Spleen (tissue), 11 donors: ENCODE data around the gene KDM4E. TPM values are rescaled to one million over a fixed set of nuclear protein-coding genes. Genes with fewer than 3 reads are reported as not detected.

Source experiments
- DNase-seq: peaks from one replicate; pipeline ENCODE4 v3.0.0-alpha.2; 2020
- H3K27ac ChIP-seq, 8 donors: fragments of 200-600 bp; sonication (generic) in 7 of 8; 1 replicate in 4 of 8; 2 replicates in 4 of 8; pipeline versions ENCODE4 v1.5.0 to v1.8.0; 2016 to 2021; ENCODE audit warnings: inconsistent platforms in 4 of 8, mild to moderate bottlenecking in 4 of 8, moderate library complexity in 1 of 8
- H3K27me3 ChIP-seq, 7 donors: fragments of 200-600 bp; sonication (generic) in 6 of 7; replicated peaks in 1 of 7; 1 replicate in 4 of 7; 2 replicates in 3 of 7; pipeline versions ENCODE4 v1.5.0 to v1.8.0; 2016 to 2021; ENCODE audit warnings: inconsistent platforms in 3 of 7, mild to moderate bottlenecking in 1 of 7
- H3K36me3 ChIP-seq, 6 donors: fragments of 200-600 bp; sonication (generic) in 5 of 6; 1 replicate in 4 of 6; 2 replicates in 2 of 6; pipeline versions ENCODE4 v1.5.0 to v1.8.0; 2016 to 2021; ENCODE audit warnings: inconsistent platforms in 2 of 6
- H3K4me1 ChIP-seq, 6 donors: fragments of 200-600 bp; sonication (generic) in 5 of 6; 1 replicate in 3 of 6; 2 replicates in 3 of 6; pipeline versions ENCODE4 v1.5.0 to v1.8.0; 2016 to 2021; ENCODE audit warnings: inconsistent platforms in 3 of 6
- H3K4me3 ChIP-seq, 8 donors: fragments of 200-600 bp; sonication (generic) in 7 of 8; 1 replicate in 4 of 8; 2 replicates in 4 of 8; pipeline versions ENCODE4 v1.5.0 to v1.8.0; 2016 to 2021; ENCODE audit warnings: inconsistent platforms in 4 of 8, mild to moderate bottlenecking in 4 of 8, moderate library complexity in 2 of 8
- H3K9me3 ChIP-seq, 8 donors: fragments of 200-600 bp; sonication (generic) in 7 of 8; 1 replicate in 4 of 8; 2 replicates in 4 of 8; pipeline versions ENCODE4 v1.5.0 to v1.8.0; 2016 to 2021; ENCODE audit warnings: inconsistent platforms in 4 of 8
- POLR2A ChIP-seq, 3 donors: fragments of 450-650 bp; IDR thresholded peaks; one replicate each; pipeline ENCODE4 v1.5.1; 2017; ENCODE audit warnings: antibody characterized with exemption in 3 of 3, mild to moderate bottlenecking in 1 of 3
- POLR2AphosphoS5 ChIP-seq, 3 donors: sonication (generic); formaldehyde crosslinking; IDR thresholded peaks; one replicate each; pipeline ENCODE4 v1.5.1; 2017; ENCODE audit warnings: antibody characterized with exemption in 3 of 3
- WGBS, 5 donors: extraction: QIAGEN DNeasy Blood & Tissue Kit in 3 of 5; methylation state at CpG; one replicate each; pipeline versions ENCODE4 v1.1.5 to v1.1.7; 2013 to 2018; 5-methylcytosine and 5-hydroxymethylcytosine counted together
- intact Hi-C: fragments of 100-400 bp; cut with DNase I; formaldehyde crosslinking; loops from one replicate; pipeline ENCODE4 v1.15.0; 2023; ENCODE audit warnings: low total_unique reads
- polyA plus RNA-seq, 3 donors: library from polyadenylated mRNA; stranded (reverse); fragments of 200-250 nt; gene quantifications; one replicate each; pipeline ENCODE4 v1.2.1, GENCODE V29; 2013
- total RNA-seq, 7 donors: library from RNA; depleted of rRNA in 3 of 7; stranded (reverse); fragments of >200 nt in 3 of 7; fragmentation: NEBNext Ultra II Directional in 4 of 7; extraction: Animal tissue kit (Norgen Biotek cat#: 25700) in 4 of 7; gene quantifications; one replicate each; pipeline versions ENCODE4 v1.1.0 to v1.2.1, GENCODE V29; 2016 to 2021
- TF ChIP-seq, protein P1 (sequence below), 11 experiments: fragments of 200-600 bp in 7 of 11; fragments of 450-650 bp in 4 of 11; sonication (generic) in 4 of 11; IDR thresholded peaks in 8 of 11; conservative IDR thresholded peaks in 3 of 11; 1 replicate in 7 of 11; 2 replicates in 4 of 11; pipeline versions ENCODE4 v1.4.0 to v1.8.0; 2016 to 2021; ENCODE audit warnings: antibody characterized with exemption in 11 of 11, inconsistent platforms in 4 of 11, mild to moderate bottlenecking in 1 of 11
- donor health status: healthy with polysubstance abuse.
- donor health status: DM: no; HTN: no; CAD: no; lungs with moderate emphysema.
- donor health status: DM: no; HTN: no; CAD: no.
- donor health status: Bipolar disorder and iron deficiency.
- donor health status: healthy.
- donor health status: DM: no; HTN: no; CAD: no.
- donor health status: DM: yes; HTN: yes; CAD: no.

Gene KDM4E
- total and polyA plus RNA-seq, 10 donors = not detected

DNA sequence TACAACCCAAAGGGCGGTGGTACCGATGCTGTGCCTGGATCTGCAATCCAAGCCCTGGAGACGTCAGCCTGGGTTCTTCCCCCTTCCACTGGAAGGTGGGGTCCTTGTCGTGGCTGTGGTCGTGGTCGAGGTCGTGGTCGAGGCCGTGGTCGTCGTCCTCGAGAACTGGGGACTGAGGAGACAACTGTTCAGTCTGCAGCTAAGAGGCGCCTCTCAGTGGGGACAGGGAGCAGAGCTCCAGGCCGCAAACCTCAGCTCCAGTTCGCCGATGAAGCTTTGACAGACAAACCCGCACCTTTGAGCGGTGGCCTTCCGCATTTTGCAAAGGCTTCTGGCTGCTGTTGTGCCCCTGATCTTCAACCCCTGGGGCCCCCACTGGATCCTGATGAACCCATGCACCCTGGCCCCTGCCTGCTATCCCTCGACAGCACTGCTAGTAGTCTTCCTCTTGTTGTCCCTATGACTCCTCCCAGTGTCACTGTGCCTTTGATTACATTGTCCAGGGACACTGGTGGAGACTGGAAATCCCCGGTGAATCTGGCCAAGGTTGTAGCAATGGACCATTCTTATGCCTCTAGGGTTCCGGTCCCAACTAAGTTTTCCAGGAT is 25.6 kb downstream of the KDM4E start:
- 81 to 85% (median 84%) methylated on average over 17 to 22 of the region's 22 CpGs for WGBS, 5 donors
- no peaks in the 10 kb centered on the region for H3K36me3 ChIP-seq
- DNase-seq = no peak
- H3K27me3 ChIP-seq = peaks cover 0 to 16% (median 0%) of the 10 kb centered on the region in 7 donors
- no peak for TF ChIP-seq POLR2AphosphoS5 (IDR thresholded peaks at IDR 0.05)
- no peak overlapping the region for H3K27ac ChIP-seq
- no peaks in the 10 kb centered on the region for H3K4me1 ChIP-seq
- intact Hi-C loops = no loop called here
- H3K9me3 ChIP-seq = no peaks in the 10 kb centered on the region
- no peak overlapping the region for H3K4me3 ChIP-seq

DNA sequence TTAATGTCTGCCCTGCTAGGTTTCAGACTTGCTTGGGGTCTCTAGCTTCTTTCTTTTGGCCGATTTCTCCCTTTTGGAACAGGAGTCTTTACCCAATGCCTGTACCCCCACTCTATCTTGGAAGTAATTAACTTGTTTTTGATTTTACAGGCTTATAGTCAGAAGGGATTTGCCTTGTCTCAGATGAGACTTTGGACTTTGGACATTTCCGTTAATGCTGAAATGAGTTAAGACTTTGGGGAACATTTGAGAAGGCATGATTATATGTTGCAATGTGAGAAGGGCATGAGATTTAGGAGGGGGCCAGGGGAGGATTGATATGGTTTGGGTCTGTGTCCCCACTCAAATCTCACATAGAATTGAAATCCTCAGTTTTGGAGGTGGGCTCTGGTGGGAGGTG is 29.3 kb downstream of the KDM4E start:
- TF ChIP-seq POLR2AphosphoS5 (IDR thresholded peaks at IDR 0.05) = no peak
- TF ChIP-seq, protein P1, sequence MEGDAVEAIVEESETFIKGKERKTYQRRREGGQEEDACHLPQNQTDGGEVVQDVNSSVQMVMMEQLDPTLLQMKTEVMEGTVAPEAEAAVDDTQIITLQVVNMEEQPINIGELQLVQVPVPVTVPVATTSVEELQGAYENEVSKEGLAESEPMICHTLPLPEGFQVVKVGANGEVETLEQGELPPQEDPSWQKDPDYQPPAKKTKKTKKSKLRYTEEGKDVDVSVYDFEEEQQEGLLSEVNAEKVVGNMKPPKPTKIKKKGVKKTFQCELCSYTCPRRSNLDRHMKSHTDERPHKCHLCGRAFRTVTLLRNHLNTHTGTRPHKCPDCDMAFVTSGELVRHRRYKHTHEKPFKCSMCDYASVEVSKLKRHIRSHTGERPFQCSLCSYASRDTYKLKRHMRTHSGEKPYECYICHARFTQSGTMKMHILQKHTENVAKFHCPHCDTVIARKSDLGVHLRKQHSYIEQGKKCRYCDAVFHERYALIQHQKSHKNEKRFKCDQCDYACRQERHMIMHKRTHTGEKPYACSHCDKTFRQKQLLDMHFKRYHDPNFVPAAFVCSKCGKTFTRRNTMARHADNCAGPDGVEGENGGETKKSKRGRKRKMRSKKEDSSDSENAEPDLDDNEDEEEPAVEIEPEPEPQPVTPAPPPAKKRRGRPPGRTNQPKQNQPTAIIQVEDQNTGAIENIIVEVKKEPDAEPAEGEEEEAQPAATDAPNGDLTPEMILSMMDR (IDR thresholded peaks at IDR 0.05 in 8 of 11, conservative IDR thresholded peaks at IDR 0.05 in 3 of 11) = no peak
- TF ChIP-seq POLR2A (IDR thresholded peaks at IDR 0.05) = no peak
- no peaks in the 10 kb centered on the region for H3K36me3 ChIP-seq
- H3K27me3 ChIP-seq = peaks cover 0 to 14% (median 0%) of the 10 kb centered on the region in 7 donors
- no peak overlapping the region for H3K27ac ChIP-seq
- no peaks in the 10 kb centered on the region for H3K4me1 ChIP-seq
- intact Hi-C loops = no loop called here
- no peak overlapping the region for H3K4me3 ChIP-seq
- 80 to 95% (median 89%) methylated on average over 2 of the region's 2 CpGs for WGBS, 5 donors
- no peaks in the 10 kb centered on the region for H3K9me3 ChIP-seq
- DNase-seq = no peak

DNA sequence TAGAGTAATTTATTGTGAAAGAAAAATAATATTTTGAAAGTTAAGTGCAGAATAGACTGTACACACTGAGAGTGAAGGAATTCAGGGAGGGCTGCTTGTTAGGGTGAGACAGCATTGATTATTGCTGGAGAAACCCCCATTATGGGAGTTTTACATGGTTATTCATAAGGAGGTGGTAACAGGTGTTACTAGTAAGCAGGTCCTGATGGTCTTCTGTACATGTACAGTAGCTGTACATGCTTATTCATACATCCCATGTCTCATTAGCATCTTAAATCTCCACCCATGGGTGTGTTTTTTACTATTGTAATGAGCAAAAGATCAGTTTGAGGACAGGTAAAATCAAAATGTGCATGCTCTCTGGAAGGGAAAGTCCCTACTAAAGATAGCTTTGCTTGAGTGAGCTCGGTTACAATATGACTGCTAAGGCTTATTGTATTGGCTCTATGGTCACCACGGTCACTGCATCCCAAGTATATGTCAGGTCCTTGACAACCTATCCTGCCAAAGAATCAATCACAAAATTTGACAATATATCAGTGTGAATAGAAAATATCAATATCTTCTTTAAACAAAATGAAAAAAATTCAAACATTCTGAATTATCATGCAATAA is 30.3 kb downstream of the KDM4E start:
- Histone ChIP-seq H3K27me3 (peaks cover 0 to 8% (median 0%) of the 10 kb centered on the region in 7 donors), H3K4me1 (no peaks in the 10 kb centered on the region), H3K4me3 (no peak overlapping the region), H3K36me3 (no peaks in the 10 kb centered on the region), H3K9me3 (no peaks in the 10 kb centered on the region), H3K27ac (no peak overlapping the region)
- 33 to 41% (median 37%) methylated on average over 2 of the region's 2 CpGs for WGBS, 5 donors
- intact Hi-C loops = no loop called here
- TF ChIP-seq POLR2A (IDR thresholded peaks at IDR 0.05) (no peak), POLR2AphosphoS5 (IDR thresholded peaks at IDR 0.05) (no peak)
- TF ChIP-seq, protein P1 (IDR thresholded peaks at IDR 0.05 in 8 of 11, conservative IDR thresholded peaks at IDR 0.05 in 3 of 11) = no peak
- DNase-seq = no peak

DNA sequence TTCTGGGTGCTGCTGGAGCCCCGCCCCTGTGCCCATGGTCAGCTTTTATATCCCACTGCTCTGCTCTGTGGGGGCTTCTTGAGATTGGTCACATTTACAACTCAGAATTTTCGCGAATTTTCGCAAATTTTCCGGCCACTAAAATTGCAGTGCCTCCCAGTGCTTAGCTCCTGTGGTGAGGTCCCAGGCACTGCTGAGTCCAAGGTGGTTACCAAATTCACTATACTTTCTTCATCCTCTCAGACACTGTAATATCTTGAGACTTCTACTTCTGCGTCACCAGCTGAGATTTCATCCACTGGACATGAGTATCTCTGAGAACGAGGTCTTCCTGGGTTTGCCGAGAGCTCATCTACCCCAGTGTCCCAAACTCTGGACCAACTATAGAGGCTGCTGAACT is 32.9 kb downstream of the KDM4E start:
- TF ChIP-seq, protein P1 (IDR thresholded peaks at IDR 0.05 in 8 of 11, conservative IDR thresholded peaks at IDR 0.05 in 3 of 11) = no peak
- TF ChIP-seq POLR2A (IDR thresholded peaks at IDR 0.05) (no peak), POLR2AphosphoS5 (IDR thresholded peaks at IDR 0.05) (no peak)
- peaks cover 0 to 8% (median 0%) of the 10 kb centered on the region in 7 donors for H3K27me3 ChIP-seq
- DNase-seq = no peak
- no peak overlapping the region for H3K4me3 ChIP-seq
- H3K9me3 ChIP-seq = no peaks in the 10 kb centered on the region
- intact Hi-C loops = no loop called here
- H3K27ac ChIP-seq = no peak overlapping the region
- H3K4me1 ChIP-seq = no peaks in the 10 kb centered on the region
- H3K36me3 ChIP-seq = no peaks in the 10 kb centered on the region
- WGBS, 5 donors = 92 to 98% (median 95%) methylated on average over 8 of the region's 8 CpGs
